Posterior cingulate gyrus (tissue), 11 donors: ENCODE data around the gene SMYD4.
"Not testable (repeated sequence)": the region's sequence is repeated elsewhere in the genome, so short reads cannot be mapped to it uniquely, and the experiment has no call there.

ENCODE experiments used
- DNase-seq, 10 donors: peaks; one replicate each; pipeline versions ENCODE4 v3.0.0 to v3.0.0-alpha.2; 2020 to 2021; ENCODE audit warnings: mixed read lengths in 3 of 10
- intact Hi-C: fragments of 100-400 bp; cut with DNase I; formaldehyde crosslinking; loops from one replicate; pipeline ENCODE4 v1.15.1; 2023

Gene SMYD4

GRCh38 chr17:1786708-1787107 lies 43.0 kb downstream of the SMYD4 start:
- intact Hi-C loops = no loop called here
- peak in 3 of 10 donors; percentile 16 to 55 (median 52) for DNase-seq

- DNase-seq = peak in 3 of 10 donors; percentile 45 to 76 (median 71)
- intact Hi-C loops = no loop called here
Observed at GRCh38 chr17:1785930-1786329, 43.8 kb downstream of the SMYD4 start.

DNA sequence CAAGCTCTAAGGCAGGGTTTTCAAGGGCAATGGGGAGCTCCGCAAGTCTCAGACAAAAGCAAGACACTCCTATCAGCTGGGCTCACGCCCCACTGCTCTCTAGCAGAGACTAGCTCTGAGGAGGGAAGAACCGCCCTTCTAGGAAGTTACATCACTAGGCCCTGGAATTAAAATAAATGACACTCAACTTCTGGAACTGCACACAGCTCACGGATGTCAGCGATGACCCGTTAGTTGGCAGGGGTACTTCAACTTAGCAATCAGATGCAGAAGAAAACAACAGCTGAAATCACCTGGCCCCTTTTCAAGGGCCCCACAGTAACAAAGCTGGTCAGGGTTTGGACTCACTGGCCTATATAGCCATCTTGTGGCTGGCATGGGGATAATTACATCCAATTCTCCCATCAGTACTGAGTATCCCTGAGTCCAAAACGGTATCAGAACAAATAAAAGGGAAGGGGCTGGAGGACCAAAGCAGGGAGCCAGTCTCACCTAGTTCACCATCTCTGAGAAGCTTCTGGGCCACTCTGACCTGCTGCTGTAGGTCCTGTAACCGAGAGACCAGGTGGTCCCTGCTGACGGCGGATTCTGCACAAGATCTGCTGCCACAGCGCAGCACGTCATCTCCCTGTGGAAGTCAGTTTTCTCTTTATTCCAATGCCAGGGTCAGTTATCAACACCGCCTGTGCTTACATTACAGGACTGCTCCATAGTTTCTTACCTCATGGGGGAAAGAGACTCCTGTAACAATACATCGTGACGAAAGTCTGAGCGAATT lies 45.7 kb downstream of the SMYD4 start:
- intact Hi-C loops = loop anchor here (5.0 kb wide), 1 partner anchor 62 kb away; the partner anchor contains the start of gene WDR81
- peak in 5 of 10 donors; percentile 22 to 75 (median 39) for DNase-seq

- peak in 3 of 10 donors; percentile 52 to 82 (median 70) for DNase-seq
- intact Hi-C loops = loop anchor here (5.0 kb wide), 1 partner anchor 61 kb away; the partner anchor contains the start of gene WDR81
Observed at GRCh38 chr17:1783271-1783670, 46.4 kb downstream of the SMYD4 start.

DNA sequence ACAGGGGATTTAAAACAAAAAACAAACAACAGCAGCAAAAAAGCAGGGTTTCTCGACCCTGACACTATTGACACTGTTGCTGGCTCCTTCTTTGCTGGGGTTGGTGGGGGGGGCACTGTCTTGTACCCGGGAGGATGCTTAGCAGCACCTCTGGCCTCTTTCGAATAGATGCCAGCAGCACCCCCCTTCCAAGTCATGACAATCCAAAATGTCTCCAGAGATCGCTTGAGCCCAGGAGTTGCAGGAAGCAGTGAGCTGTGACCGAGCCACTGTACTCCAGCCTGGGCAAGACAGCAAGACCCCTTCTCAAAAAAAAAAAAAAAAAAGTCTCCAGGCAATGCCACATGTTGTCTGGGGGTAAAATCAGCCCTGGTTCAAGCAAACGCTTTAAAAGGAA lies 47.5 kb downstream of the SMYD4 start:
- intact Hi-C loops = loop anchor here (5.0 kb wide), 1 partner anchor 60 kb away; the partner anchor contains the start of gene WDR81
- peak in 1 of 10 donors; percentile 56 for DNase-seq

DNA sequence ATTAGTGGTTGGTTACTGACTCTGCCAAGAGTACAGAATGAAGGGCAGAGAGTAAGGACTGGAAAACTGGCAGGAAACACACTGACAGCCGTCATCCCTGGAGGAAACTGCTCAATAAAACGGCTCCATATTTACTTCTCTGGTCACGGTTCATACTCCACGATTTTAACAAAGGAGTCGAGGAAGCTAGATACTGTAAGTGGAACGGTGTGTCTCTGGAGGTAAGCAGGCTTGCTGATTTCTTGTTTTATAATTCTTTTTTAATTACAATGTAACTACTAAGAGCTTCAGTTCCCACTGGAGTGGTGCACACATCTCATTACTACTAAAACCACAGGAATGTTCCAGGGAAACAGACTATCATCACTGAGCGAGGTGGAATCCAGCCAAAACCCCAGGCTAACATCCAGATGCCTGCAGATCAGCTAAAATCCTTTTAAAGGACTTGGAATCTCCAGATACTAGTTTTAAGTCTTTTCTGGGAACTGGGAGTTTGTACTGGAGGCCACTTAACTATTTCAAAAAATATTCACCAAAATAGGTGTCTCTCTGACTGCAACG lies 50.1 kb downstream of the SMYD4 start:
- intact Hi-C loops = loop anchor here (5.0 kb wide), 1 partner anchor 57 kb away; the partner anchor contains the start of gene WDR81

GRCh38 chr17:1776857-1777256 lies 52.8 kb downstream of the SMYD4 start:
- intact Hi-C loops = no loop called here
- DNase-seq = no peak

More for the DNA sequence above, 50.1 kb downstream of the SMYD4 start:
- no peak for DNase-seq

DNA sequence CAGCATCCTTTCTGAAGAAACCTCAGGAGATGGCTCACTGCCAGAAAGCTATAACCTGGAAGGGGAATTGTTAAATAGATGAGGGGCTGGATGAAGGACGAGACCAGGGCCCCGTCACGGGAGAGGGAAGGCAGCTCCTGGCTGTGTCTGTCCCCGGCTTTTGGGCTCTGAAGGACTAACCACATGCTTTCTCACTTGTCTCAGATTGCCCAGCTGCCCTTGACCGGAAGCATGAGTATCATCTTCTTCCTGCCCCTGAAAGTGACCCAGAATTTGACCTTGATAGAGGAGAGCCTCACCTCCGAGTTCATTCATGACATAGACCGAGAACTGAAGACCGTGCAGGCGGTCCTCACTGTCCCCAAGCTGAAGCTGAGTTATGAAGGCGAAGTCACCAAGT lies 53.4 kb downstream of the SMYD4 start:
- intact Hi-C loops = no loop called here
- no peak for DNase-seq

DNA sequence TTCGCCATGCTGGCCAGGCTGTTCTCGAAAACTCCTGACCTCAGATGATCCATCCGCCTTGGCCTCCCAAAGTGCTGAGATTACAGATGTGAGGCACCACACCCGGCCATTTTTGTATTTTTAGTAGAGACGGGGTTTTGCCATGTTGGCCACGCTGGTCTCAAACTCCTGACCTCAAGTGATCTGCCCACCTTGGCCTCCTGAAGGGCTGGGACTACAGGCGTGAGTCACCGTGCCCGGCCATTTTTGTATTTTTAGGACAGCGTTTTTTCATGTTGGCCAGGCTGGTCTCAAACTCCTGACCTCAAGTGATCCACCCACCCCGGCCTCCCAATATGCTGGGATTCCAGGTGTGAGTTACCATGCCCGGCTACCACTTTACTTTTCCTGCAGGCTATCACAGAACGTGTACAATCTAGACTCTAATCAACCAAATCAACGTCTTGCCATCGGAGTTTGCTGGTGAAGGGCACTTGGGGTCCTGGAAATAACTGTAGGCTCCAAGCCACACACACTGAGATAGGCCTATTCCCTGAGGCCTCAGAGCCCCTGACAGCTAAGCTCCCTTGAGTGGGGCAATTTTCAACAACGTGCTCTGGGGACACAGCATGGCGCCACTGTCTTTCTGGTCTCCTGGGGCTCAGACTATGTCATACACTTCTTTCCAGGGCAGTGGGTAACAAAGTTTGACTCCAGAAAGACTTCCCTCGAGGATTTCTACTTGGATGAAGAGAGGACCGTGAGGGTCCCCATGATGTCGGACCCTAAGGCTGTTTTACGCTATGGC lies 55.1 kb downstream of the SMYD4 start:
- no peak for DNase-seq
- intact Hi-C loops = no loop called here

DNA sequence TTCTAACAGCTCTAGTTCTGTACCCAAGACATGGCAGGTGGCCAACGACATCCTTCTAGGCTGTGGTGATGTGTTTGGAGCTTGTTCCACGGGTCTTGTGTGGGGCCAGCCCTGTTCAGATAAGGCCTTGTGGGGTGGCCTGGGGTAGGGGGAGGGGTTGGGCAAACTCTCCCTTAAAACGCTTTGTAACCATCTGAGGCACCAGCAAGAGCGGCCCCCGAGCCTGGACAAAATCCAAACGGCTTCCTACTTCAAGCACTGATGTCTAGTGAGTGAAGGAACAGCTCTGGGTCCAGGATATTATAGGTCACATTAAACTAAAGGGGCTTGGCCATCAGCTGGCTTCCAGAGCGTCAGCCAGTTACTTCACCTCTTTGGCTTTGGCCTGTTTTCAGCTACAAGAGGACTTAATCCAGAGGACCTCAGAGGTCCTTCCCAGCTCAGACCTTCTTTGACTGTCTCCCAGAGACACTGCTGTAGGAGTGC lies 56.0 kb downstream of the SMYD4 start:
- DNase-seq = no peak
- intact Hi-C loops = no loop called here

DNA sequence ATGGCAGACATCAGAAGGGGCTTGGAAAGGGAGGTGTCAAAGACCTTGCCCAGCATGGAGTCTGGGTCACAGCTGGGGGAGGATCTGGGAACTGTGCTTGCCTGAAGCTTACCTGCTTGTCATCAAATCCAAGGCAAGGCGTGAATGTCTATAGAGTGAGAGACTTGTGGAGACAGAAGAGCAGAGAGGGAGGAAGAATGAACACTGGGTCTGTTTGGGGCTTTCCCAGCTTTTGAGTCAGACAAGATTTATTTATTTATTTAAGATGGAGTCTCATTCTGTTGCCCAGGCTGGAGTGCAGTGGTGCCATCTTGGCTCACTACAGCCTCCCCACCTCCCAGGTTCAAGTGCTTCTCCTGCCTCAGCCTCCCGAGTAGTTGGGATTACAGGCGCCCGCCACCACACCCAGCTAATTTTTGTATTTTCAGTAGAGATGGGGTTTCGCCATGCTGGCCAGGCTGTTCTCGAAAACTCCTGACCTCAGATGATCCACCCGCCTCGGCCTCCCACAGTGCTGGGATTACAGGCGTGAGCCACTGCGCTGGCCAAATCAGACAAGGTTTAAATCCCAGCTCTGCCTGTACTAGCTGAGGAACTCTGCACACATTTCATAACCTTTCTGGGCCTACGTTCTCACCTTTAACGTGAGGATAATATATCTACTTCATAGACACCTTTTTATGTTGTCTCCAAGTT lies 56.6 kb downstream of the SMYD4 start:
- intact Hi-C loops, DNase-seq: not testable (repeated sequence)

GRCh38 chr17:1769822-1770477 lies 59.8 kb downstream of the SMYD4 start:
- no peak for DNase-seq
- intact Hi-C loops = no loop called here

DNA sequence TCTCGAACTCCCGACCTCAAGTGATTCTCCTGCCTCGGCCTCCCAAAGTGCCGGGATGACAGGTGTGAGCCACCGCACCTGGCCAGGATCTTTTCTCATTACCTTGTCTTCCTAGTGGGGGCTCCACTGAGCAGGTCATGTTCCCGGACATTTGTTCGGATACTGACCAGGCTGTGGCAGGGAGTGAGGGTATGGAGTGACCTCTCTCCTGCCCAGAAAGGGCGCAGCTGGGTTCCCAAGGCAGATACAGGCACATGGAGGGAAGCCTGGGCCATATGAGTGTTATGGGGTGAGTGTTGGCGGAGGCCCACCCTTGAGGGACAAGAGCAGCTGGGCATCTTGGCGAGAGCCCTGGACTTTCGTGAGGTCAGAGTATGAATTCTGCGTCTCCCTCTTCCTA lies 62.3 kb downstream of the SMYD4 start:
- no peak for DNase-seq
- intact Hi-C loops = no loop called here

GRCh38 chr17:1766382-1767135 lies 63.1 kb downstream of the SMYD4 start:
- DNase-seq = no peak
- intact Hi-C loops = no loop called here

- intact Hi-C loops = no loop called here
Observed at GRCh38 chr17:1765576-1765975, 64.1 kb downstream of the SMYD4 start.

GRCh38 chr17:1764705-1765104 lies 65.0 kb downstream of the SMYD4 start:
- DNase-seq, intact Hi-C loops: not testable (repeated sequence)

More at GRCh38 chr17:1765576-1765975, 64.1 kb downstream of the SMYD4 start:
- no peak for DNase-seq

DNA sequence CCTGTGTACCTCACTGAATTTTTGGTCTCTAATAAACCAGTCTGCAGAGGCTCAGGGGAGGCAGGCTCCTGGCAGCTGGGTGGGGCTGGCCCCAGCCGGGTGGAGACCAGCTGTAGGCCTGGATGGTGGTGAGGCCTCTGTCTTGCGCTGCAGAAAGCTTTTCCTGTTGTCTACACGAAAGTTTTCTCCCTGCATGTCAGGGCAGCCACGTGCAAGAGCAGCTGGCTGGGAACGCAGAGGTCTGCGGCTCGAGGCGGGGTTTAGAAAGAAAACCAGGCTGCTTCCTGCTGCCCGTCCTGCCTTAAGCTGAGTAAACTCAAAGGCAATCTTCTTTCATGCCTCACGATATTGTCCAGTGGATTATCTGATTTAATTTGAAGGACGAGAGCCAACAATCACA lies 65.4 kb downstream of the SMYD4 start:
- DNase-seq = peak in 2 of 10 donors; percentile 22 to 75
- intact Hi-C loops = no loop called here

DNA sequence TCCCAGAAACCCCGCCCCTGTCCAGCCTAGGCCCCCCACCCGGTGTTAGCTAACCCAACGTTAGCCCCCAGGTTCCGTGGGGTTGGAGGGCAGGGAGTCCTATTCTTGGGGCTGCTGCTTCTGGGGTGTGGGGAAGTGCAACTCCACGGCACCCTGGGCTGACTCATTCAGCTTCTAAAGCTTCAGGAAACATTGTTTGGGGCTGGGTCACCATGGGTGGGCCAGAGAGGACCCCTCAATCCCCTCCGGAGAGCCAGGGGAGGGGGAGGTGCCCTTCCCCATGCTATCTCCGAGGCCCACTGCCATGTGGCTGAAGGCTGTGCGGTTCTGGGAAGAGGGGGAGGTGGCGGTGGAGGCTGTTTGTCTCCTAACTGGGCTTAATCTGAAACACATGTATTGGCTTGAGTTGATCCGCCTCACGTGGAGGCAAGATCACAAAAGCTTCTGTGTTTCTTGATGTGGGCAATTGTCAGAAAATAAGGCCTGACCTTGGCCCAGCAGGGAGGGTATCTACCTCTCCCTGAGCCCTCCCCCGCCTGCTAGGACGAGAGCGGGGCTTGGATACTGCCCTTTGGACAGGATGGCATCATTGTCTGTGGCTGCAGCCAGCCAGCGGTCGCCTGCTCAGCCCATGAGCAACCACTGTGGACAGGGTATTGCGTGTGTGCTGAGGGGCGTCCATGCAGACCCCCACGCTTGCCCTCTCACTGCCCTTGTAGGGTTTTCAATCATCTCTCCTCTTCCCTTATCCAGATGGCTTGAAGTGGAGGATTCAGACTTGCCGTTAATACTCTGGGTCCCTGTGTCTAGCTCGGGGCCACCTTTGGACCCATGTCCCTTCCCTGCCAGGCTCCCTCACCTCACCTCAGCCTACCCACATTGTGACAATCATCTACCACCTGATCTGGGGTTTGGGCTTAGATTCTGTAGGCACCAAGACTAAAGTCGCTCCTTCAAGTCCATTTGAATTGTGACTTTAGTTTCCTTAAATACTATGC lies 66.5 kb downstream of the SMYD4 start:
- intact Hi-C loops = no loop called here
- no peak for DNase-seq
